ENCODE data around the gene CSDE1.

Gene CSDE1

DNA sequence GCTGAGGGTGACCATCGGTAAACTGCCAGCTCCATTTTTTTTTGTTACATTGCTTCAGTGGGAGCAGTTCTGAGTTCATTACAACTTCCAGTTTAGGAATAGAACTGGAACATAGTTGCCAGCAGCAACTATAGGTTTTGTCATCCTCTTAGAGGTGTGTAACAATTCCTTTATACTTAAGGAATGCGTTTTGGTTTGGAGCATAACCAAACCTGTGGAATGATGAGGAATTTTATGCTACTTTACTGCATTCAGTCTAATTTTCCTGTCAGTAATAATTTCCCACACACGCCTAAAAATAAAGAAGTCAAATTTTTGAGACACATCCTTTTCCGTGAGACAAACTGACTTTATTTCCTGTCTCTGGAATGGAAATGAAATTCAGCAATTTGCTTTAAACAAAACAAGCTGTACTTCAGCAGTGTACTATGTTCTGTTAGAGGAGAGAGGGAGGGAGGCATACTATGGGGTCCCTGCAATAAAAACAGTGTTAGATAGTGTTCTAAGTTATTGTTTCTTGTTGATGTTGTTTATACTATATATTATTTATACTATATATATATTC is 57.7 kb downstream of the CSDE1 start:
- no peak for DNase-seq

DNA sequence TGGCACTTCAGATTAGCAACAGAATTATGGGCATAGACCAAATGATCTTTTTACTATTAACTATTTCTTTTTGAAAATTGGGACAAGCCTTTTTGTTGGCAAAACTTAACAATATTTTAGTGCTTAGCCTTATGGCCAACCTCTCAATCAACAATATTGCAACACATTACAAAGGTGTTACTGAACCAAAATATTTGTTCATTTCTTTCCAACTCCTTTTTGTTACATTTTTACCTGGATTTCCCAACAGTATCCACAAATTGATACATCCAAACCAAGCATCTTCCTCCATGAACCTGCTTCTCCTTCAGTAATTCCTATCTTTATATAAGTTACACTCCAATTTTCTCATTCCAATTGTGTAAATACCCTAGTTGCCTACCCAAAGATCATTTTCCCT is 61.0 kb downstream of the CSDE1 start:
- no peak for DNase-seq

DNA sequence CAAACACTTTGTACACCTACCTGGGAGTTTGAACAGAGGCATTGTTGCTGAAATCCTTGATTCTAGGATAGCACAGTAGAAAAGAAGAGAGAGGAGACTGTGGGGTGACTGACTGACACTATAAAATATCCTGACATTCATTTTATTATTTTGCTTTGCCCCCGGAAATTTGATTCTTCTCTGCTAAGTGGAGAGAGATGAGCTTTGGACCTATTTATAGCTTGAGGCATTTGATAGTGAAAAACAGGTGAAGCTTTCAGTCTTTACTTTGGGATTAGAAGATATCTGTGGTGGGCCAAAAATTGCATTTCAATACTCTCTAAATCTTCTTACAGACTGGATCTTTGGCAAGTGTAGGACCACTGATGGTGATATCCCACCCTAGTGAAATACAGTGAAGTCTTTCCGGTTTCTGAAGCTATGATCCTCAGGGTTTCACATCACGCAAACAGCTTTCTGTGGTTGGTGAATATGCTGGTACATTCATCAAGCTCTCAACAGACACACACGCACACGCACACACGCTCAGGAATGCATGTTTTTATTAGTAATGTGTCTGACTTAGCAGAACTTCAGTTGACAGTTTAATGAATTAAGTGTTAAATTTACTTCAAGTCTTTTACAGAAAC is 62.2 kb downstream of the CSDE1 start, which contains the start of gene AMPD1:
TSS of gene AMPD1 (minus strand) at position 117 of the 629 bp plus-strand sequence. CDS start at position 42, 75 bp downstream.
- DNase-seq: no peak

DNA sequence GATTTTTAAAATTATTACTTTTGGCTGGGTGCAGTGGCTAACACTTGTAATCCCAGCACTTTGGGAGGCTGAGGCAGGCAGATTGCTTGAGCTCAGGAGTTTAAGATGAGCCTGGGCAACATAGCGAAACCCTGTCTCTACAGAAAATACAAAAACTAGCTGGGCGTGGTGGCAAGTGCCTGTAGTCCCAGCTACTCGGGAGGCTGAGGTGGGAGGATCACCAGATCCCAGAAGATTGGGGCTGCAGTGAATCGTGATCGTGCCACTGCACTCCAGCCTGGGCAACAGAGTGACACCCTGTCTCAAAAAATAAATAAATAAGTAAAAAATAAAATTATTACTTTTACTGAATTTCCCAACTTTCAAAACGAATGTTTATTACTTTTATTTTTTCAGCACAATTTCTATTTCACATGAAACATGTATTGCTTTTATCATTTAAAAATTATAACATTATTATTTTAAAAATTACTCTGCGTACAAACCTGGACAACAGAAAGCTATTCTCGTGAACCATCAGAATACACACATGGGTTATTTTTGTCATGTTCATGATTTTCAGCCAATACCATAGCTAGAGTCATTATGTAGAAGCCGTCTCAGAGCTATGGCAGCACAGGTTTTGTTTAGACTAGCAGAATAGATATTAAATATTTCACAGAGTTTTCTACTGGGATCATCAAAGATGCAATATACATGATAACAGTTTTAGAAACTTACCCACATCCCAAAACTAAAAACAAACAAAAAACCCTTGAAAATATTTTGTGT is 63.1 kb downstream of the CSDE1 start:
- DNase-seq: no peak

GRCh38 chr1:114692947-114693346 is 64.8 kb downstream of the CSDE1 start:
- DNase-seq: no peak

DNA sequence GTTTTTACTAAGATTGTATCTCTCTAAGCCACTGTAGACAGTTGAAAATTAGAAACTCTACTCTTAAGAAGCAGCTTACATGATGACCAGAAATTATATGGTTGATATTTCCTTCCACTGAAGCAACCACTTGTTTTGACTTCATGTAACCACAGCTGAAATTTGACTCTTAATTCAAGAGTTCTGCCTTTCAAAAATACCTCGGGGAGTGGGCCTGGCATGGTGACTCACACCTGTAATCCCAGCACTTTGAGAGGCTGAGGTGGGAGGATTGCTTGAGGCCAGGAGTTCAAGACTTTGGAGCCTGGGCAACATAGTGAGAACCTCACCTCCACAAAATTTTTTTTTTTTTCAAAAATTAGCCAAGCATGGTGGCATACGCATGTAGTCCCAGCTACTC is 66.7 kb downstream of the CSDE1 start:
- no peak for DNase-seq

GRCh38 chr1:114690148-114690547 is 67.6 kb downstream of the CSDE1 start:
- no peak for DNase-seq

DNA sequence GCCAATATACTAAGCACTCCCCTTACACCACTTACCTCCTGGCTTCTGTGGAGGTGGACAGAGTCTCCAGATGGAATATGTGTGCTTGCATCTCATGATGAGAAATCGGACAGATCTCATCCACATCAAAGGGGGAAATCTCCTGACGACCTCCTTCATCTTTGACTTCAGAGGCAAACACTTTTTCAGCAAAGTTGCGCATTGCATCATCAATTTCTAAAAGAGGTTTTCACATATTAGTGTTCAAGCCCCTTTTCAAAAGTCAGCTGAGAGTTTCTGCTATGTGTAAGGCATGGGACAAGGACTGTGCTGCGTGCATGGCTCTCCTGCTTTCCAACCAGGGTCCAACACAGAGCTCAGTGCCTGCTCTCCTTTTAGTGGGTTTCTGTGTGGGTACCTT is 69.3 kb downstream of the CSDE1 start:
- no peak for DNase-seq

- DNase-seq: no peak
Observed at GRCh38 chr1:114685851-114686250, 71.9 kb downstream of the CSDE1 start.

GRCh38 chr1:114677691-114678090 is 80.1 kb downstream of the CSDE1 start:
- no peak for DNase-seq

DNA sequence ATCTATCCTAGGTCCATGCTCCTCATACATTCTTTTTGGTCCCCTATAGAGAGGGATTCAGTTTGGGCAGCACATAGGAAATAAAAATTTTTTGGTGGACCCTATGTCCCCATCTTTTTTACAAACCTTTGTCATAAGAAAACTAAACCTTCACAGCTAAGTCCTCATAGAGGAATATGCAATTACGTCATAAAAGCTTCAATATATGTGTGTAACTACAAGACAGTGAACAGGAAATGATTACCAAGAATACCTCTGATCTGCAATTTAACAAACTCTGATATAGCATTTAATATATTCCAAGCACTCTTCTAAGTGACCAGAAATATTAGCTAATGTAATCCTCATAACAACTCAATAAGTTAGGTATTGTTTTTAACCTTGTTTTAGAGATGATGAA is 81.7 kb downstream of the CSDE1 start:
- DNase-seq: no peak

- no peak for DNase-seq
Observed at GRCh38 chr1:114671939-114672275, 85.9 kb downstream of the CSDE1 start.

- peak; percentile 15 for DNase-seq
Observed at GRCh38 chr1:114671011-114671938, 86.5 kb downstream of the CSDE1 start.

DNA sequence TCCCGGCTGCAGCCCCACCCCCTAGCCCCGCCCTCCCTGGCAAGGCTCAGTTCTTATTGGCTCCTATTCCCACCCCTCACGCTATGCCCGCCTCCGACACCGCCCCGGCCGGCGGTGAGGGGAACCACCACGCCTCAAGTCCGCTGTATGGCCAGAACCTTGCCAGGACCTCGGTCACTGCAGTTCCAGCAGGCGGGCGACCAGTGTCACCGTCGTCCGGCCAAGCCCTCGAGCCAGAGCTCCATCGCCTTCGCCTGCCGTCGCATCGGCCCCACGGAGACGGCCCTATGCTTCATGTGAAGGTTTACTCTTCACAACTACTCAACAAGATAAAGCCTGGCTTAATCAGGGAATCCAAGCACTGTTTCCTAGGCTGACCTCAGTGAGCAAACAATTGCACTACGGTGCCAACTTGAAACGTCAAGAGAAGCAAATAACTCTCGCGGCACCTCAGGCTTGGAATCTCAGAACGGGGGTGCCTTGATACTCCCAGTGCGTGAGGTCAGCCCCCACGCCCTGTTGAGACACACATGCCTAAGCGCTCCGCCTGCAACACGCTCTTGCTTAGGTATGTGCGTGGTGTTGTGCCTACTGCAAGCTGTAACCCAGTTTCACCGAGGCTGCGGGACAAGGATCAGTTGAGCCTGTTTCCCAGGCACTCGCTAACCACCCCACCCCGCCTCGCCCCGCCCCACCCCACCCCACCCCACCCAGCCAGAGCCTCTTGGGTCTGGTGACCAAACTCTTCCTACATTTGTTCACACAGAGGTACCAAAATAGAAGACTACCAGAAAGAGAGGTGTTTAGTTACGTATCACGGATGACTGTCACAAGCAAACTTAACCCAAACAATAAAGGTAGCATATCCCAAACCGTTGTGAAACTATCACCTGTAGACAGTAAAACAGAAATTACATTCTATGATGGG is 87.4 kb downstream of the CSDE1 start:
- peak; percentile 87 for DNase-seq

DNA sequence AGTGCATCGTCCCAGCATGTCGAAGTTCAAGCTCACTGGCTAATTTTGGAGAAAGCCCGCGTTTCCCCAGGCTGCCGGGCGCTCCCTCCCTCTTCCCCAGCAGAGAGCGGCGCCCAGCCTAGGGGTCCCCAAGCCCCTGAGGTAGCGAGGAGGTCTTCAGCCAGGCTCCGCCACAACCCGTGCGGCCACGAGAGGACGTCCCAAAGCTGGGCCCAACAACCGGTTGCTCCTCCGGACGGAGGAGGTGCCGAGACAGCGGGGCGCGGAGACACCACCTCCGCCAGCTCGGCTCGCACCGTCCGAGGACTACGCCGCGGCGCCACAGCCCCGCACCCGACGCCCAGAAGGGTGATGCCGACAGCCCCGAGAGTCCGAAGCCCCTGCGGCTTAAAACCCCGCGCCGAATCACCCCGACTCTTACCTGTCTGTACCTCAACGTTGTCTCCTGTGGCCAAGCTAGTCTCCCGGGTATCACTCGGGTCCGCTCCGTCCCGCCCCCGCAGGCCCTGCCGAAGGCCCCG is 88.2 kb downstream of the CSDE1 start, which contains the start of gene DENND2C:
TSS of gene DENND2C (minus strand) at position 488 of the 521 bp plus-strand sequence. CDS start 44,065 bp downstream, outside the sequence.
- no peak for DNase-seq

GRCh38 chr1:114668784-114669561 is 88.8 kb downstream of the CSDE1 start:
- peak; percentile 2 for DNase-seq

GRCh38 chr1:114668373-114668772 is 89.4 kb downstream of the CSDE1 start:
- DNase-seq: no peak

- DNase-seq: no peak
Observed at GRCh38 chr1:114666954-114667353, 90.8 kb downstream of the CSDE1 start.
